Retinal pigment epithelial cell (primary cell): ENCODE measurements around the gene SLC27A6.

ENCODE experiments used
- DNase-seq: peaks from one replicate; pipeline ENCODE4 v3.0.0-alpha.2; 2010; ENCODE audit warnings: low read depth
- H3K4me3 ChIP-seq: 2 replicates; pipeline ENCODE4 v1.5.1; 2011; ENCODE audit warnings: mild to moderate bottlenecking, low read length, control low read depth, moderate library complexity
- CTCF ChIP-seq: conservative IDR thresholded peaks from 2 replicates; pipeline ENCODE4 v1.5.1; 2011; ENCODE audit warnings: low read depth, low read length, control low read depth, inconsistent platforms

SLC27A6 gene

DNA sequence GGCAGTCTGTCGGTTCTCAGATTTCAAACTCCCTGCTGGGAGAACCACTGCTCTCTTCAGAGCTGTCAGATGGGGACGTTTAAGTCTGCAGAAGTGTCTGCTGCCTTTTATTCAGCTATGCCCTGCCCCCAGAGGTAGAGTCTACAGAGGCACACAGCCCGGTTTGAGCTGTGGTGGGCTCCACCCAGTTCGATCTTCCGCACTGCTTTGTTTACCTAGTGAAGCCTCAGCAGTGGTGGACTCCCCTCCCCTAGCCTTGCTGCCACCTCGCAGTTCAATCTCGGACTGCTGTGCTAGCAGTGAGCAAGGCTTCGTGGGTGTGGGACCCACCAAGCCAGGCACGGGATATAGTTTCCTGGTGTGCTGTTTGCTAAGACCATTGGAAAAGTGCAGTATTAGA is 8.0 kb downstream of the SLC27A6 start:
- no peak for DNase-seq
- H3K4me3 ChIP-seq = no peak overlapping the region
- no peak for TF ChIP-seq CTCF

GRCh38 chr5:128974567-128974966 is 9.3 kb downstream of the SLC27A6 start:
- DNase-seq = no peak

DNA sequence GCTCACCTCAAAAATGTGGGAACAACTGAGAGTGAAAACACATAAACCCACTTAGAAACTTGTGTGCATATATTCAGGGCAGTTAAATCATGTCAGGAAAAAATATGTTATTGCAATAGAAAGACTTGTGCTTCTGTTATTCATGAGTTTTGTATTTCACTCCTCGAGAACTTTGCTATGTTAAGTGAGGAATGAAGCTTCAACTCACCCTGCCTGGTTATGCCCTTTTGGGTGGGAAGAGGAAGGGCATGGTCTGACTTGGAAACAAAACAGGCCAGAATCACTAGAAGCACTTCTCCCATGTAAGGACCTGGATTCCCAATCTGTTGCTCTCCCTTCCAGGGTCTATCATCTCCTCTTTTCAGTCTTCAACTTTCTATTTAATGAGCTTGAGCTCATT is 14.5 kb downstream of the SLC27A6 start:
- TF ChIP-seq CTCF = no peak
- no peak overlapping the region for H3K4me3 ChIP-seq
- DNase-seq = no peak

More at GRCh38 chr5:128974567-128974966, 9.3 kb downstream of the SLC27A6 start:
- H3K4me3 ChIP-seq = no peak overlapping the region
- no peak for TF ChIP-seq CTCF

- TF ChIP-seq CTCF = no peak
- no peak for DNase-seq
- no peak overlapping the region for H3K4me3 ChIP-seq
These were observed 15.6 kb downstream of the SLC27A6 start for GRCh38 chr5:128980917-128981316.

- no peak for TF ChIP-seq CTCF
- DNase-seq = no peak
- H3K4me3 ChIP-seq = no peak overlapping the region
These were observed 19.2 kb downstream of the SLC27A6 start for GRCh38 chr5:128984480-128984879.

GRCh38 chr5:128988476-128988875 is 23.2 kb downstream of the SLC27A6 start:
- no peak for TF ChIP-seq CTCF
- DNase-seq = no peak
- H3K4me3 ChIP-seq = no peak overlapping the region

DNA sequence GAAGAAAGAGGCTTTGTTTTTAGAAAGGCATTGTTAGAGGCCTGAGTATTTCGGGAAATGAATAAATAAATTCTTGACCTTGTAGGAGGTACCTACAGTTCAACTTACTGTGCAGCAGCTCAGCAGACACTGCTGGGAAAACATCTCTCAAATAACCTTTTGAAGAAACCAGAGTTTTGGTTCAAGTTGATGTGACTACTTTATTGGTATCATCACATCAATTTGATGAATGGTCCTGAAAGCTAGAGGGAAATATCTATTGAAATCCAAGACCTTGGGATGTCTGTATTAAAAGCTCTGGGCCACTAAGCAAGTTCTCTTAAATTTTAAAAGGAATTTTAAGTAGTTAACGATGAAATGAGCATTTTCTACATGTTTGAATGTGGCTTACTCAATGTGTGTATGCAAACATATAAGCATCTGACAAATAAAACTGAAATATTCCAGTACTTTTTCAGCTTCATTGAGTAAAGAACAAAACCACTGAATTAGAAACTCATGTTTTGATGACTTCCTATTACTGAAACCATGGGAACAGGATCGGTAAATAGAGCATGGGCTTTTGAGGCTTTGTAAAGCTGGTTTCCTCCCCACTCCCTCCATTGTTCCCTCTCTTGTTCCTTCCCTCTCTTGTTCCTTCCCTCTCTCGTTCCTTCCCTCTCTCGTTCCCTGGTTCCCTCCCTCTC is 36.7 kb downstream of the SLC27A6 start:
- H3K4me3 ChIP-seq = no peak overlapping the region
- no peak for DNase-seq
- TF ChIP-seq CTCF = no peak
